HL-60 (cell line): ENCODE data around the gene CCDC88C.
"Not testable (repeated sequence)": the region's sequence is repeated elsewhere in the genome, so short reads cannot be mapped to it uniquely, and the experiment has no call there.

Experiments used
- POLR2AphosphoS5 ChIP-seq: IDR thresholded peaks from 2 replicates; pipeline ENCODE4 v1.6.1; 2012; ENCODE audit warnings: low read depth
- TF ChIP-seq, protein P1 (sequence below): IDR thresholded peaks from one replicate; pipeline ENCODE4 v1.5.1; 2011; ENCODE audit warnings: low read length, control low read depth, inconsistent platforms; ENCODE audit not compliant: insufficient read depth

DNA sequence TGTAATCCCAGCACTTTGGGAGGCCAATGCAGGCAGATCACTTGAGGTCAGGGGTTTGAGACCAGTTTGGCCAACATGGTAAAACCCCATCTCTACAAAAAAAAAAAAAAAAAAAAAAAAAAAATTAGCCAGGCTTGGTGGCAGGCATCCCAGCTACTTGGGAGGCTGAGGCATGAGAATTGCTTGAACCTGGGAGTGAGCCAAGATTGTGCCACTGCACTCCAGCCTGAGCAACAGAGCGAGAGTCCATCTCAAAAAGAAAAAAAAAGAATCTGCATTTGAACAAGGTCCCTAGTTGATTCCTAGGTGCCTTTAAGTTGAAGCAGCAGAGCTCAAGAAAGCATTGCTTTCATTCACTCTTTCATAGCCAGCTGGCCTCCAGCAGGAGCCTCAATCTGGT lies 11.3 kb upstream of the CCDC88C start:
- not testable (repeated sequence) for TF ChIP-seq POLR2AphosphoS5
- TF ChIP-seq, protein P1, sequence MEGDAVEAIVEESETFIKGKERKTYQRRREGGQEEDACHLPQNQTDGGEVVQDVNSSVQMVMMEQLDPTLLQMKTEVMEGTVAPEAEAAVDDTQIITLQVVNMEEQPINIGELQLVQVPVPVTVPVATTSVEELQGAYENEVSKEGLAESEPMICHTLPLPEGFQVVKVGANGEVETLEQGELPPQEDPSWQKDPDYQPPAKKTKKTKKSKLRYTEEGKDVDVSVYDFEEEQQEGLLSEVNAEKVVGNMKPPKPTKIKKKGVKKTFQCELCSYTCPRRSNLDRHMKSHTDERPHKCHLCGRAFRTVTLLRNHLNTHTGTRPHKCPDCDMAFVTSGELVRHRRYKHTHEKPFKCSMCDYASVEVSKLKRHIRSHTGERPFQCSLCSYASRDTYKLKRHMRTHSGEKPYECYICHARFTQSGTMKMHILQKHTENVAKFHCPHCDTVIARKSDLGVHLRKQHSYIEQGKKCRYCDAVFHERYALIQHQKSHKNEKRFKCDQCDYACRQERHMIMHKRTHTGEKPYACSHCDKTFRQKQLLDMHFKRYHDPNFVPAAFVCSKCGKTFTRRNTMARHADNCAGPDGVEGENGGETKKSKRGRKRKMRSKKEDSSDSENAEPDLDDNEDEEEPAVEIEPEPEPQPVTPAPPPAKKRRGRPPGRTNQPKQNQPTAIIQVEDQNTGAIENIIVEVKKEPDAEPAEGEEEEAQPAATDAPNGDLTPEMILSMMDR, result not testable (repeated sequence)
